SJSA1 (cell line): ENCODE data around the gene CD81. TPM values are rescaled to one million over a fixed set of nuclear protein-coding genes. Genes with fewer than 3 reads are reported as not detected.

Experiments
- DNase-seq, 2 experiments: peaks; one replicate each; pipeline ENCODE4 v3.0.0-alpha.2; 2015 to 2020; ENCODE audit warnings: low spot score in 2 of 2, low read depth in 1 of 2
- H3K27ac ChIP-seq: fragments of 250-450 bp; sonication (Bioruptor Pico); 2 replicates; pipeline ENCODE4 v1.5.1; 2020; ENCODE audit warnings: mild to moderate bottlenecking, moderate library complexity
- H3K27me3 ChIP-seq: fragments of 250-450 bp; sonication (Bioruptor Pico); replicated peaks from 2 replicates; pipeline ENCODE4 v1.5.1; 2020; ENCODE audit warnings: mild to moderate bottlenecking, moderate library complexity
- H3K36me3 ChIP-seq: fragments of 250-450 bp; sonication (Bioruptor Pico); 2 replicates; pipeline ENCODE4 v1.5.1; 2020; ENCODE audit warnings: mild to moderate bottlenecking
- H3K4me1 ChIP-seq: fragments of 250-450 bp; sonication (Bioruptor Pico); replicated peaks from 2 replicates; pipeline ENCODE4 v1.6.1; 2021; ENCODE audit warnings: mild to moderate bottlenecking
- H3K4me3 ChIP-seq: fragments of 250-450 bp; sonication (Bioruptor Pico); 2 replicates; pipeline ENCODE4 v1.5.1; 2020; ENCODE audit warnings: mild to moderate bottlenecking
- H3K9me3 ChIP-seq: fragments of 250-450 bp; sonication (Bioruptor Pico); replicated peaks from 2 replicates; pipeline ENCODE4 v1.5.1; 2020; ENCODE audit warnings: mild to moderate bottlenecking
- total RNA-seq: library from RNA; depleted of rRNA; stranded (reverse); fragments of >200 nt; shearing (Covaris generic); gene quantifications from 2 replicates; pipeline ENCODE4 v1.2.3, GENCODE V29; 2014

CD81 gene
- total RNA-seq, 1 experiment from 2014 or later = 219 TPM

DNA sequence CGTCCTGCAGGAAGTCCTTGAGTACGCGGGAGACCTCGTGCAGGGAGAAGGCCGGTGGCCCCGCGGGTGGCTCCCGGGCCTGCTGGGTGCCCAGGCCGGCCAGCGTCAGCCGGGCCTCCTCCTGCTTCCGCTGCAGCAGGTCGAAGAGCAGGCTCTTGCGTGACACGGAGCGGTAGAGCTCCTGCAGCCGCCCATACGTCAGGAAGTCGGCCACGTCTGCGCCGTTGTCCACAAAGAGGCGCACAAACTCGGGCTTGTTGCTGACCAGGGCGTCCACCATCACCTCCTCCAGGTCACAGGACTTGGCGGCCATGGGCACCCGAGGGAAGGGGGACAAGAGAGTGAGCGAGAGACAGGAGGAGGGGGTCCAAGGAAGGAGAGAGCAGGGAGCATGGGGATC is 38.1 kb downstream of the CD81 start:
- Histone ChIP-seq H3K27me3 (peaks cover 21% of the 10 kb centered on the region), H3K27ac (no peak overlapping the region), H3K36me3 (no peaks in the 10 kb centered on the region), H3K4me1 (0 out of 2 replicates have a peak, but pooled peaks cover 4% of the 10 kb centered on the region), H3K9me3 (no peaks in the 10 kb centered on the region; the same call in 1 of the 2 replicates), H3K4me3 (no peak overlapping the region)
- DNase-seq = no peak

DNA sequence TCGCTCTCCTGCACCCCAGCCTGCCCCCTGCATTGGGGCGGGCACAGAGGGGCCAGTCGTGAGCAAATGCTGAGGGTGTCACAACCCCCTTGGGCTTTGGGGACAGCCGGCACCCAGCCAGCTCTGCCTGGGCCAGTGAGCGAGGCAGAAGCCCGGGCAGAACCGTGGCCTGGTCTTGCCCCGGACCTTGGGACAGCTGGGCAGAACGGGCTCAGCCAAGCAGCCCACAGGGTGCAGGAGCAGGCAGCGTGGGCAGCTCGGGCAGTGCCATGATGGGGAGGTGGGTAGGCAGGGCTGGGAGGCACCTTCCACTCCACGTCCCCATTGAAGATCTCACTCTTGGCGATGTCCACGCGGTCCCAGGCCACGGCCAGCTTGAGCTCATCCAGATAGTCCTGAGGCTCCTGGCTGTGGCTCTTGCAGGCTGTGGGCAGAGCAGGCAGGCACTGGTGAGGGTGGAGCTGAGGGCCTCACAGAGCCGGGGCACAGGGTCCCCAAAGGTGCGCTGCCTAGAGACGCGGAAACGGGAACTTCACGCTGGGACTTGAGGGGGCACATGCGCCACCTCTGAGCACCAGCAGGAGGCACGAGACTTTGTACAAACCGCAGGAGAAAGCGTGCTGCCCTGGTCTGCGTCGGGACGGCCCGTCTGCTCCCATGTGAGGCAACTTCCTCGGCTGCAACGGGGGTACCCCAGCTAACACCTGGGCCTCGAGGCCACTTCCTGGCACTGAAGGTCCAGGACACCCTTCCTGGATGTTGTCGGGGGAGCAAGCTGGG is 38.7 kb downstream of the CD81 start:
- Histone ChIP-seq H3K4me1 (0 out of 2 replicates have a peak, but pooled peaks cover 4% of the 10 kb centered on the region), H3K27me3 (peaks cover 21% of the 10 kb centered on the region), H3K36me3 (no peaks in the 10 kb centered on the region), H3K4me3 (no peak overlapping the region), H3K27ac (no peak overlapping the region), H3K9me3 (no peaks in the 10 kb centered on the region; the same call in 1 of the 2 replicates)
- DNase-seq = no peak

DNA sequence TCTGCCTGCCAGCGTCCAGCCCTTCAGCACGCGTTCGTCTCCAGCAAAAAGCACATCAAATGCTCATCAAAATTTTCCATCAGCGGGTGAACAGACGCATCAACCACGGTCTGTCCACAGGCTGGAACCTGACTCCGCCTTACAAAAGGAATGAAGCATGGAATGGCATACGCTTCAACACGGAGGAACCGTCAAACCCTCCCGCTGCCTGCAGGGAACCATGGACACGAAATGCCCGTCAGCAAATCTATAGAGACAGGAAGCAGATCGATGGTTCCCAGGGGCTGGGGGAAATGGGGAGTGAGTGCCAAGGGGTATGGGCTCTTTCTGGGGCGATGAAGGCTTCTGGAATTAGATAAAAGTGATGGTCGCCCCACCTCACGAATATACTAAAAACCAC is 39.7 kb downstream of the CD81 start:
- Histone ChIP-seq H3K27me3 (peaks cover 30% of the 10 kb centered on the region), H3K4me3 (no peak overlapping the region), H3K36me3 (no peaks in the 10 kb centered on the region), H3K4me1 (0 out of 2 replicates have a peak, but pooled peaks cover 4% of the 10 kb centered on the region), H3K27ac (no peak overlapping the region), H3K9me3 (no peaks in the 10 kb centered on the region; the same call in 1 of the 2 replicates)
- DNase-seq = no peak

DNA sequence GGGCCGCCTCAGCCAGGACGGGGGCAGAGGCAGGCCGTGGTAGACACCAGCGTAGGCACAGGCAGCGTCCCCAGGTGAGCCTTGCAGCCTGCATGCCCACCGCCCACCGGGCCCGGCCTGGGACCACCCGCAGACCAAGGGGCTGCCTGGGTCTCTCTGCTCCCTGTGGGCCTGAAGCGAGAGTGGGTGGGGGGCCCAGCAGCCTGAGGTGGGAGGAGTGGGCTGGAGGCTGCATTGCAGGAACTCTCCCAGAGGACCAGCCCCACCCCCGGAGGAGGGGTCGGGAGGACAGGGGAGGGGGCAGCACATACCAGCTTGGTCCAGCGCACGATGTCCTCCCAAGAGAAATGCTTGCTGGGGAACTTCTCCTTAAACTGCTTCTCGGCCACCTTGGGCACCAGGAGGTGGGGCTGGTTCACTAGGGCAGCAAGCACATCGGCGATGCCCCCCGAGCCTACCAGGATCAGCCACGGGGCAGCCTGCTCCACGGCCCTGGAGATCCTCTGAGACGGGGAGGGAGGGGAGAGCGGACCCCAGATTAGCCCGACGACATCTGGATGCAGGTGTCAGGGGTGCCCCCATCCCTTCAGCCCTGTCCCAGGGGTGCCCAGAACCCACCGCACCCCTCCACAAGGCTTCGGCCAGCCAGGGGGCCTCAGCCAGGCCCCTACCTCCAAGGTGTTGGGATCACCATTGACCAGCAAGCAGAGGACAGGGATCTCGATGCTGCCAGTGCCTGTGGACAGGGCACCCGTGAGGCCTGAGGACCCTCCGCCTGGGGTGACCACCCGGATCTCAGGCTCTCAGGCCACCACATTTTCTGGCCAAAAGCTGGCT is 41.0 kb downstream of the CD81 start:
- Histone ChIP-seq H3K4me3 (no peak overlapping the region), H3K4me1 (0 out of 2 replicates have a peak, but pooled peaks cover 4% of the 10 kb centered on the region), H3K9me3 (no peaks in the 10 kb centered on the region; the same call in 1 of the 2 replicates), H3K36me3 (no peaks in the 10 kb centered on the region), H3K27me3 (peaks cover 35% of the 10 kb centered on the region), H3K27ac (no peak overlapping the region)
- no peak for DNase-seq

DNA sequence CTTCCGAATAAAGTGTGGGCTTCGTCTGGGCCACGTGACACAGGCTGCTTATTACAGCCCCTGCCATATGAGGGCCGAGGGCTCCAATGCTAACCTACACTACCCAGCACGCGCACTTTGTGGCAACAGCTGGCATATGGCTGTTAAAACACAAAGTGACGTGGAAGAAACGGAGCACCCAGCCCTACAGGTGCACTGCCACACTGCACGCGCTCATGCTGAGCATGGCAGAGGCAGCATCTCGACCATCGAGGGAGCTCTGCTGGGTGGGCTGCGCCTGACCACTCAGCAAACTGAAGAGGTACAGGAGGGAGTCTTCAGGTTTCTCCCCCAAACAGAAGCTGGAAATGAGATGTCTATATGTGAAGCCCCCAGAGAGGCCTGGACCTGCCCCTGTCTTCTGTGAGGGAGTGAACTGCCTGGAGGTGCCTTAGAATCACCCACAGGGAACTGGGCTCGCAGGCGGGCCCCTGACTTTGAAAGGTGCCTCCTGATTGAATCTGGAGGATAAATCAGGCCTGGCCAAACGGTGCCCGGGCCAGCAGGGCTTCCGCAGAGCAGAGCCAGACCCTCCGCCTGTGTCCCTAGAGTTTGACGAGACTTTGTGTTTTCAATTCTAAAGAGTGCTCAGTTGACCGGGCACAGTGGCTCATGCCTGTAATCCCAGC is 41.7 kb downstream of the CD81 start:
- H3K4me1 ChIP-seq = 0 out of 2 replicates have a peak, but pooled peaks cover 4% of the 10 kb centered on the region
- H3K36me3 ChIP-seq = no peaks in the 10 kb centered on the region
- H3K4me3 ChIP-seq = no peak overlapping the region
- no peak overlapping the region for H3K27ac ChIP-seq
- H3K9me3 ChIP-seq = no peaks in the 10 kb centered on the region; the same call in 1 of the 2 replicates
- peaks cover 42% of the 10 kb centered on the region for H3K27me3 ChIP-seq
- DNase-seq = no peak

DNA sequence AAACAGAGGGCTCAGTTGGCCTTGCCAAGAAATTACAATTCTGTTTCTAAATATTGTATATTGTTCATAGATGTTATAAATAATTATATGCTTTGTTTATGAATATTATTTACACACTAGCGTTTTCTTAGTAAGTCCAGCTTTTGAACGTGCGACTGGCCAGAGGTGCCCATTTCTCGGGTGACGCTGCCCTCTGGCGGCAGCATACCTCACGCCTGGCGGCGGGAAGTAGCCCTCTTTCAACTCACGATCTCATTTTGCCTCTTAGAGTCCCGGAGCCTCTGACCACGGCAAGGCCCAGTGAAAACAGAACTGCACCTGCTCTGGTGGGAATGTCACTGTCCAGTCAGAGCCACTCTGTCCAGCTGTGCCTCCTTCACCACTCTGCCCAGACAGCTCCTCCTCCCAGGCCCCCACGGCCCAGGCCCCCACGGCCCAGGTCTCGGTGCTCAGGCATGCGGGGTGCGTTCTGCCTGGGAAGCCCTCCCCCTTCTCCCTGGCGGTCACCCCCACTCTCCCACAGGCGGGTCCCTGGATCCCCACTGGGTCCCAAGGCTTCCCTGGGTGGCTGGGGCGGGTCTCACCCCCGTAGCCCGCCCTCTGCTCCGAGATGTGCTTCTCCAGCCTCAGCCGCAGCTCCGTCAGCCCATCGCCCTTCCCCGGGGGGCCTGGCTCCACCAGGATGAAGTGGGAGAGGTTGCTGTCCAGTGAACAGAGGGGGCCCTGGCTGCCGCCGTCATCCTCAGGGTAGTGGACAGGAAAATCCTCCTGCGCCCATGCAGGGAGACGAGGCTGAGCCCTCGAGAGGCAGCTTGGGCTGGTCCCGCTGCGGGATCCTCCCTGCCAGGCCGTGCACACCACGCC is 42.8 kb downstream of the CD81 start:
- Histone ChIP-seq H3K4me1 (0 out of 2 replicates have a peak, but pooled peaks cover 4% of the 10 kb centered on the region), H3K27ac (no peak overlapping the region), H3K4me3 (no peak overlapping the region), H3K27me3 (peaks cover 52% of the 10 kb centered on the region), H3K9me3 (no peaks in the 10 kb centered on the region; the same call in 1 of the 2 replicates), H3K36me3 (no peaks in the 10 kb centered on the region)
- DNase-seq = peak; percentile 62 to 81

DNA sequence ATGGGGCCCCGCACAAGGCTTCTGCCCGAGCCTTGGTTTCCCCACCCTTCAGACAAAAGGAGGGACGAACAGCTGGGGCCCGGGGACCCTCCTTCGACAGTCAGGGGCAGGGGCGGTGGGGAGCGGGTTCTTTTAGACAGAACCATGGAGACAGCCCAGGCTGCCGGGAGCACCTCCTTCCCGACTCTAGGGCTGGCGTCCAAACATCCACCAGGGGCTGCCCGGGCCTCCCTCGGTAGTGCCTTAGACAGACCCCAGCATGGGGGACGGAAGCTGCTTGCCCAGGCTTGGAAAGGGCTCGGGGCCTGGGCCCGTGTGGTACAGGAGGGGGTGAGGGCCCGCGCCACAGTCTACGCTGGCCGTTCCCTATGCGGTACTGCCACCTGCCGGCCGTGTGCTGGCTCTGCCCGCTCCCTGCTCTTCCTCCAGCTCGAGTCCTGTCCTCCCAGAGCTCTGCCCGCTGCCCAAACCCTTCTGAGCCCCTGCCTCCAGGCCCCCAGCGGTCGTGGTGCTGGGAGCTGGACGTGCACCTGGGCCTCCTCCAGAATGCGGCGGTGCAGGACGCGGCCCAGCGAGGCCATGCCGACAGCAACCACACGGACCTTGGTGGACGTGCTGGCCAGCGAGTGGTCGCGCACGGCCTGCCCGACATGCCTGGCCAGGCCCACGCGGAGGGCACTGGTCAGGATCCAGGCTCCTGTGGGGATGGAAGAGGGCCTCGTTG is 43.6 kb downstream of the CD81 start:
- Histone ChIP-seq H3K27me3 (peaks cover 60% of the 10 kb centered on the region), H3K9me3 (no peaks in the 10 kb centered on the region; the same call in 1 of the 2 replicates), H3K4me1 (0 out of 2 replicates have a peak, but pooled peaks cover 4% of the 10 kb centered on the region), H3K27ac (no peak overlapping the region), H3K4me3 (no peak overlapping the region), H3K36me3 (no peaks in the 10 kb centered on the region)
- peak; percentile 76 for DNase-seq

DNA sequence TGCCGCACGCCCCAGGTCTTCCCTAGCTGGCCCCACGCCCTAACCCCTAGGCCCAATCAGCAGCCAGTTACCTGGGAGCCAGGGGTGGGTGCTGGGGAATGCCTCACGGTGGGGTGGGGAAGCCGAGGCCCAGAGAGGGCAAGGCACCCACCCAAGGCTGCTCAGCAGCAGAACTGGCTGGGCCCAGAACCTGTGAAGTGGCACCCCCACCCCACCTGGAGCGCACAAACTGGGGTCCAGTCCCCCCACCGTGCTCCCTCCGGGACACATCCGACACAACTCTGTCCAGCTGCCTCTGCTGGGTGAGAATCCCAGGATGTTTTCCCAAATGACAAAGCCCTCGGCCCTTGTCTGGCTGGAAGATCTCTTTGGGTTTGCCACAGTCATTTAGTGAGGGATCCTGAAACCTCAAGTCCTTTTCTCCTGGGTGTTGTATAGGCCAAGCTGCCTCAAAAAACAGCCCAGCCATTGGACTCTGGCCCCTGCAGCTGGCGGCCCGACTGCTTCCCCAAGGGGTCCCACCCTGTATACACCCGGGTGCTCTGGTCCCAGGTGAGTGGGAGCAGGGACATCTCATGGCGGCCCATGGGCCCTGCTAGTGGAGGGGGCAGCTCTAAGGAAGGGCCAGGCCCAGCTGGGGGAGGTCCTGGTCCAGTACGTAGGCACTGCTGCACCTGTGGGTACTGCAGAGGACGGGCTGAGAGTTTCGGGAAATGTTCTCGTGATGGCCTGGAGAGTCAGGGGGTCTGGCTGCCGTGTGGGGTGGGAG is 44.3 kb downstream of the CD81 start:
- Histone ChIP-seq H3K27me3 (peaks cover 58% of the 10 kb centered on the region), H3K36me3 (no peaks in the 10 kb centered on the region), H3K27ac (no peak overlapping the region), H3K4me1 (0 out of 2 replicates have a peak, but pooled peaks cover 4% of the 10 kb centered on the region), H3K4me3 (no peak overlapping the region), H3K9me3 (no peaks in the 10 kb centered on the region; the same call in 1 of the 2 replicates)
- no peak for DNase-seq

DNA sequence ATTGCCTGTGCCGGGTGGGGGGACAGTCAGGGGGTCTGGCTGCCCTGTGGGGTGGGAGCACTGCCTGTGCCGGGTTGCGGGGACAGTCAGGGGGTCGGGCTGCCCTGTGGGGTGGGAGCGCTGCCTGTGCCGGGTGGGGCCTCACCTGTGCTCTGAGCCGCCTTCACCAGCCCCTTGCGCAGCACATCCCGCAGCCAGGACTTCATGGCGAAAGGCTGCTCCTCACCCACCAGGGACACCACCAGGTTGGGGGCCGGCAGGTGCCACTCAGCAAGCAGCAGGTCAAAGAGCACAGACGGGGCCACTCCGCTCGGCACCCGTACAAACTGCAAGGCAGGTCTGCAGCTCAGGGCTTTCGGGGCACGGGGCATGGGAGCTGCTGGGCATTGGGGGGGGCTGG is 44.9 kb downstream of the CD81 start:
- no peak for DNase-seq
- H3K27me3 ChIP-seq = peaks cover 55% of the 10 kb centered on the region
- no peak overlapping the region for H3K4me3 ChIP-seq
- no peaks in the 10 kb centered on the region for H3K36me3 ChIP-seq
- 0 out of 2 replicates have a peak, but pooled peaks cover 4% of the 10 kb centered on the region for H3K4me1 ChIP-seq
- no peaks in the 10 kb centered on the region; the same call in 1 of the 2 replicates for H3K9me3 ChIP-seq
- no peak overlapping the region for H3K27ac ChIP-seq

DNA sequence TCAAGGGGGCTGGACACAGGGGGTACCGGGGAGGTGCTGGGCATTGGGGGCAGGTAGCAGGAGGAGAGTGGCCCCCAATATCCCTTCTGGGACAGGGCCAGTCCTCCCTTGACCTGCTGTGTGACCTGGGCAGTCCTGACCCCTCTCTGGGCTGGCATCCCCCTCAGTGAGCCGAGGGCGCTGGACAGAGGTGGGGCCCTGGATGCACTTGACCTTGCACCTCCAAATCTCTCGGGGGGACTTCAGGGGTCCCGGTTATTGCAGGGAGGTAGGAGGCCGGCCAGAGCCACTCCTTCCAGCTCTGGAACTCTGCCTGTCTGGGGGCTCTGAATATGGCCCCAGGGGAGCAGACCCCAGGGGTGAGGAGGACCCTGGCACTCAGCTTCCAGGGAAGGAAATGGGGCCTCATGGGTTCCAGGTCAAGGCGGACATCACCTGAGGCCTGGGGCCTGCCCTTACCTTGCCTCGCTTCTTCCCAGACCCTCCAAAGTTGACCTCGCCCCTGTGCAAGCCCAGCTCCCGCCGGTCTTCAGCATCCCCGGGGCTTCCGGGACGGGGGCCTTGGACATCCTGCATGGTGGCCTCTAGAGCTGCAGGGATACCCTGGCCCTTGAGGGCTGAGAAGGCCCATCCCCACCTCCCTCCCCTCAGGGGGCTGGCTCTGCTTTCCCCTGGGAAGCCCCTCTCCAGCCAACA is 45.5 kb downstream of the CD81 start:
- Histone ChIP-seq H3K27ac (no peak overlapping the region), H3K4me3 (no peak overlapping the region), H3K27me3 (peaks cover 50% of the 10 kb centered on the region), H3K36me3 (no peaks in the 10 kb centered on the region), H3K4me1 (no peaks in the 10 kb centered on the region), H3K9me3 (no peaks in the 10 kb centered on the region)
- no peak for DNase-seq
